GM13977 (cell line): ENCODE results near the gene DNAJB11.

Experiments
- DNase-seq: peaks from one replicate; pipeline ENCODE4 v3.0.0; 2012; ENCODE audit warnings: low spot score
- CTCF ChIP-seq: IDR thresholded peaks from 2 replicates; pipeline ENCODE4 v1.5.1; 2012; ENCODE audit warnings: mild to moderate bottlenecking, control low read depth; ENCODE audit not compliant: insufficient read depth; ENCODE audit errors: extremely low read depth, missing control alignments
- in situ Hi-C: fragments of 300-500 bp; cut with MboI; formaldehyde crosslinking; loops from one replicate; pipeline ENCODE4 v1.12.0; 2022; ENCODE audit warnings: low sequenced_read_pairs, low pct_unique_long_range_greater_than_20kb, mixed read lengths, inconsistent platforms; ENCODE audit not compliant: unreplicated experiment

DNAJB11 gene

GRCh38 chr3:186616299-186616617, 45.7 kb downstream of the DNAJB11 start:
- in situ Hi-C loops: loop anchor here (10.0 kb wide), 1 partner anchor 199 kb away; no protein-coding TSS in a partner anchor
- DNase-seq: no peak
- TF ChIP-seq CTCF: peak; percentile 0

DNA sequence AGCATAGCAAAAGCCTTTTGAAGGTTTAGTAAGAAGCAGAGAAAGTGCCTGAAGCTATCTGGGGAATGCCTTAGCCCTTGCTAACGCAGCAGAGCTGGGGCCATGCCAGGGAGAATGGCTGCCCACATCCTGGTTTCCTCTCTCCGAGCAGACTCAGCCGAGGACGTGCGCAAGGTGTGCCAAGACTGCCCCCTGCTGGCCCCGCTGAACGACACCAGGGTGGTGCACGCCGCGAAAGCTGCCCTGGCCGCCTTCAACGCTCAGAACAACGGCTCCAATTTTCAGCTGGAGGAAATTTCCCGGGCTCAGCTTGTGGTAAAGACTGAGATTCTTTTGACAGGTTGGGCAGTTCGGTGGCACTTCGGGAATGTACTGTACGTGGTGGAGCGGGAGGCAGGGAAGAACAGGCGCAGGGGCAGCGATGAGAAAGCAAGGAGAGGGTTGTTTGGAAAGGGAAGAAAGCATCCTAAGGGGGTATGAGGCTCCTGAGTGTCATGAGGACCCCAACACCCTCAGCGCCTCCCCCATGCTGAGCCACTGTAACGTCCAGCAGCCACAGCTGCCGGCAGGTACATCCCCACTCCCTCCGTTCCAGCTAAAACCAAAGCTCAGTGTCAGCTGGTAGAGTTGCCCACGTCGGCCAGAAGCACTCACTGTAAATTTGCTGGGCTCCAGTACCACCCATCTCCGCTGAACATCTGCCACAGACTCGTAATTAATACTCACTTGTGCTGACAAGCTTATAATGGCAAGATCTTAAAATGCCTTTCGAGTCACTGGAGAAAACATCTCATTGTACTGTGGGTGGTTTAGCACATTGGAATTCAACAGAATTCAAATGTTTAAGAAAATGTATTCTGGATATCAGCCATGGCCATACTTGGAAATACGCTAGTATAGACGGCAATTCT, 46.8 kb downstream of the DNAJB11 start:
- in situ Hi-C loops: loop anchor here (10.0 kb wide), 1 partner anchor 198 kb away; no protein-coding TSS in a partner anchor
- TF ChIP-seq CTCF: peak; percentile 91
- DNase-seq: peak; percentile 87

DNA sequence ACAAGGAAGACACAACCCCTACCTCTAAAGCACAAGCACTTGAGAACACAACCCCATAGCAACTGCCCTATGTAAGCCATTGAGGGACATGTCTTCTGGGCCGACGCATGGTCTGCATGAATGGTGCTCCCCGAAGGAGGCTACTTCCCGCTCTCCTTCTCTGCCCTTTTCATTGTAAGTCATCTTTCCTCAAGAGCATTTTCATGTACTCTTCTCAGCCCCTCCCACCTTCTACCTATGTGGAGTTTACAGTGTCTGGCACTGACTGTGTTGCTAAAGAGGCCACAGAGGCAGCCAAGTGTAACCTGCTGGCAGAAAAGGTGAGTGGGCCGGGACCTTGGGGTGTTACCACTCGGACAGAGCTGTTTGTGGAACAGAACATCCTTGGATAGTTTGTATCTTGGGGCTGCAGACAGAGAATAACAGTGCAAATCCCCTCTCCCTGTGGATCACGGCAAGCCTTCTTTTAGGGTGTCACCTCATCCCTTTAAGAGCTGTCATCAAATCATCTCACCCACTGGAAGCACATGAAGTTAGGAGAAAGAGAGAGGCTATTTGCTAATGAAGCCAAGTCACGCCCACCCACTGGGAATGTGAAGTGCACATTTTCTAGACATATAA, 47.9 kb downstream of the DNAJB11 start:
- no peak for TF ChIP-seq CTCF
- in situ Hi-C loops: loop anchor here (10.0 kb wide), 1 partner anchor 196 kb away; no protein-coding TSS in a partner anchor
- no peak for DNase-seq

DNA sequence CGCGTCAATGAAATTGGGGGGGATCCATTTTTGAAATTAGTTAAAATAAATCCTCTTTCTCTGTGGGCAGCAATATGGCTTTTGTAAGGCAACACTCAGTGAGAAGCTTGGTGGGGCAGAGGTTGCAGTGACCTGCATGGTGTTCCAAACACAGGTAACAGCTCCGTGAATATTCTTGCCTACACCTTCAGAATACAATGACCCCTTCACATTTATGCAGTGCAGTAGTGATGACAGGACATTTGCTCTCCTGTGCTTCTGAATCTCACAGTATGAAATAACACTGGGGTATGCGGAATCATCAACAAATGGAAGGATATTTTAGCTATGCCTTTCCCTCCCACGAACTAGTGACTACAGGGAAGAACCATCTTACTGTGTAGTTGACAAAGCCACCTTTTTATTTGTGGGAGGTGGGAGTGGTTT, 49.3 kb downstream of the DNAJB11 start:
- in situ Hi-C loops: loop anchor here (10.0 kb wide), 1 partner anchor 195 kb away; no protein-coding TSS in a partner anchor
- no peak for DNase-seq
- TF ChIP-seq CTCF: no peak

DNA sequence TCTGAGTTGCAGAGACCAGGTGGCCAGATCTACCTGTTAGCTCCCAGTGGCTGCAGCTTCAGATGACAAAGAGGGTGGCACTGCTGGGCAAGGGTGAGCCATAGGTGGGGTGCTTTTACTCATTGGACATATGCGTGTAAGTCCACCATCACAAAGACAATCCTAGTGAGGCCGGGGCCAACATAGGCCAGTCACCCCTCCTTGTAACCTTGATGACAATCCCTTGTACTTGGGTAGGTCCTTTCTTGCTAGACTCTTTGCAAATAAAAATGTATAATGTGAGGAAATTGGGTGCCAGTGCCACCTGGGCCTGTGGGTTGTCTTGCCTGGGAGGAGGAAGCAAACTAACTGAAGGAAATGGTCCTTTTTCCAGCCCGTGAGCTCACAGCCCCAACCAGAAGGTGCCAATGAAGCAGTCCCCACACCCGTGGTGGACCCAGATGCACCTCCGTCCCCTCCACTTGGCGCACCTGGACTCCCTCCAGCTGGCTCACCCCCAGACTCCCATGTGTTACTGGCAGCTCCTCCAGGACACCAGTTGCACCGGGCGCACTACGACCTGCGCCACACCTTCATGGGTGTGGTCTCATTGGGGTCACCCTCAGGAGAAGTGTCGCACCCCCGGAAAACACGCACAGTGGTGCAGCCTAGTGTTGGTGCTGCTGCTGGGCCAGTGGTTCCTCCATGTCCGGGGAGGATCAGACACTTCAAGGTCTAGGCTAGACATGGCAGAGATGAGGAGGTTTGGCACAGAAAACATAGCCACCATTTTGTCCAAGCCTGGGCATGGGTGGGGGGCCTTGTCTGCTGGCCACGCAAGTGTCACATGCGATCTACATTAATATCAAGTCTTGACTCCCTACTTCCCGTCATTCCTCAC, 49.9 kb downstream of the DNAJB11 start:
- in situ Hi-C loops: no loop called here
- no peak for DNase-seq
- no peak for TF ChIP-seq CTCF
